Nephron progenitor cell (in vitro differentiated cells): Measurements from ENCODE around the gene GCK.

Experiments used
- DNase-seq: peaks from one replicate; pipeline ENCODE4 v3.0.0; 2021
- H3K27ac Mint-ChIP-seq: 2 replicates; pipeline ENCODE4 v1.8.0; 2021; ENCODE audit warnings: mild to moderate bottlenecking, moderate library complexity, mixed read lengths
- H3K27me3 Mint-ChIP-seq: 2 replicates; pipeline ENCODE4 v1.8.0; 2021; ENCODE audit warnings: mild to moderate bottlenecking, low read depth, mixed read lengths; ENCODE audit not compliant: poor library complexity
- H3K36me3 Mint-ChIP-seq: 2 replicates; pipeline ENCODE4 v1.8.0; 2021; ENCODE audit warnings: low read depth, mixed read lengths
- H3K4me1 Mint-ChIP-seq: 2 replicates; pipeline ENCODE4 v1.8.0; 2021; ENCODE audit warnings: mixed read lengths
- H3K4me3 Mint-ChIP-seq: 2 replicates; pipeline ENCODE4 v1.8.0; 2021; ENCODE audit warnings: mild to moderate bottlenecking, moderate library complexity, mixed read lengths
- H3K9me3 Mint-ChIP-seq: 2 replicates; pipeline ENCODE4 v1.8.0; 2021; ENCODE audit warnings: mild to moderate bottlenecking, moderate library complexity, mixed read lengths
- TF ChIP-seq, protein P1 (sequence below): fragments of 200-600 bp; sonication (generic); IDR thresholded peaks from 2 replicates; pipeline ENCODE4 v1.5.0; 2021; ENCODE audit warnings: antibody characterized with exemption

GCK gene

DNA sequence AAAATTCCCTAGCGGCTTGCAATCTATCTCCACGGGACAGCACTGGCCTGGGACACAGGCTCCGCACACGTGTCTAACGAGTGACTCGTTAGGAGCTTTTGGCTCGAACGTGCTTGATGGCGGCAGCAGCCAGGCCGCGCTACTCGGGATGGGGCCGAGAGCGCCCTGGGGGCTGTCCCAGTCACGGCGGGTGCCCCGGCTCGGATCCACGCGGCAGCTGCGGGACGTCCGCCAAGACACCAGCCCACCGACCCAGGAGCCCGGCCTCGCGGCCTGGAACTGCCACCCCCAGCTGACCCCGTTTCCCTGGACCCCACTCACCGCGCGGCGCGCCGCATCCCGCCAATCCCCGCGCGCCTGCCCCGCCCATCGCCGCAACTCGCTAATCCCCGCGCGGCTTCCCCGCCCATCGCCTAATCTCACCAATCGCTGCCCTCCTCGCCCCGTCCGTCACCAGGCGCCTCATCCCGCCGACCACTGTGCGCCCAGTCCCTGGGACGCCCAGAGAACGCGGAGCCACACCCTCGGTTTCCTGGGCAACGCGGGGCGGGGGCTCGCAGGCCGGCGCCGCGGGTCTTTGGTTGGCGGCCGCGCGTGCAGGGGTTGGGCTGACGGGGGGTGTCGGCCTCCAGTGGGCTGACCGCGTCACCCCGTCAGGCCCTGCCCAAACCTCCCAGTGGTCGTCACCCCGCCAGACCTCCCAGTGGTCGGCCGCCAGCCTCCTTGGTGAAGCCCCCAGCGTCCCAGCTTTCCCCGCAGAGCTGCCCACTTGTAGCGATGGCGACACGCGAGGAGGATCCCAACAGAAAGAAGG is 65.8 kb downstream of the GCK start, which contains the start of gene POLD2:
Gene POLD2, minus strand, starts transcription at position 359 of the 814 bp plus-strand sequence. CDS start 1,495 bp downstream, outside the sequence.
- peaks cover 34% of the 10 kb centered on the region for H3K36me3 Mint-ChIP-seq
- DNase-seq: peak; percentile 99
- peaks cover 41% of the 10 kb centered on the region for H3K4me1 Mint-ChIP-seq
- TF ChIP-seq, protein P1, sequence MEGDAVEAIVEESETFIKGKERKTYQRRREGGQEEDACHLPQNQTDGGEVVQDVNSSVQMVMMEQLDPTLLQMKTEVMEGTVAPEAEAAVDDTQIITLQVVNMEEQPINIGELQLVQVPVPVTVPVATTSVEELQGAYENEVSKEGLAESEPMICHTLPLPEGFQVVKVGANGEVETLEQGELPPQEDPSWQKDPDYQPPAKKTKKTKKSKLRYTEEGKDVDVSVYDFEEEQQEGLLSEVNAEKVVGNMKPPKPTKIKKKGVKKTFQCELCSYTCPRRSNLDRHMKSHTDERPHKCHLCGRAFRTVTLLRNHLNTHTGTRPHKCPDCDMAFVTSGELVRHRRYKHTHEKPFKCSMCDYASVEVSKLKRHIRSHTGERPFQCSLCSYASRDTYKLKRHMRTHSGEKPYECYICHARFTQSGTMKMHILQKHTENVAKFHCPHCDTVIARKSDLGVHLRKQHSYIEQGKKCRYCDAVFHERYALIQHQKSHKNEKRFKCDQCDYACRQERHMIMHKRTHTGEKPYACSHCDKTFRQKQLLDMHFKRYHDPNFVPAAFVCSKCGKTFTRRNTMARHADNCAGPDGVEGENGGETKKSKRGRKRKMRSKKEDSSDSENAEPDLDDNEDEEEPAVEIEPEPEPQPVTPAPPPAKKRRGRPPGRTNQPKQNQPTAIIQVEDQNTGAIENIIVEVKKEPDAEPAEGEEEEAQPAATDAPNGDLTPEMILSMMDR: no peak
- H3K27me3 Mint-ChIP-seq: peaks cover 23% of the 10 kb centered on the region
- H3K4me3 Mint-ChIP-seq: peak within 1 kb of the TSS; percentile 89
- peaks cover 29% of the 10 kb centered on the region for H3K9me3 Mint-ChIP-seq
- peak within 1 kb of the TSS; percentile 13 for H3K27ac Mint-ChIP-seq

DNA sequence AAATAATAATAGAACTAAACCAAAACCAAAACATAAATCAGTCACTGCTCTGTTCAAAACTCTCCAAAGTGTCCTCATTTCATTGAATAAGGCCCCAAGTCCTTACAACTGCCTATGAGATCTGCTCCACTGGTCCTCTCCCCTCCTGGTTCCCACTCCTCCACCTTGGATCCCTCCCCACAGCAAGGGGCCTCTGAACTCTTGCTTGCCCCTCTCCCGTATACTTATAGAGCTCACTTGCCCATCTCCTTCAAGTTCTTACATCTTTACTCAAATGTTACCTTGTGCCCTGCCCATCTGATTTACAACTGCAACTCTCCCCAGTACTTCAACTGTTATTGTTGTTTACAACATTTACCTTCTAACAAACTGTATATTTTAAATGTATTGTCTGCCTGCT is 66.7 kb downstream of the GCK start:
- H3K27me3 Mint-ChIP-seq: peaks cover 16% of the 10 kb centered on the region
- peaks cover 23% of the 10 kb centered on the region for H3K9me3 Mint-ChIP-seq
- no peak for DNase-seq
- TF ChIP-seq, protein P1: no peak
- peaks cover 41% of the 10 kb centered on the region for H3K4me1 Mint-ChIP-seq
- H3K27ac Mint-ChIP-seq: peak overlapping the region; percentile 13
- H3K4me3 Mint-ChIP-seq: peak overlapping the region; percentile 89
- H3K36me3 Mint-ChIP-seq: peaks cover 40% of the 10 kb centered on the region

DNA sequence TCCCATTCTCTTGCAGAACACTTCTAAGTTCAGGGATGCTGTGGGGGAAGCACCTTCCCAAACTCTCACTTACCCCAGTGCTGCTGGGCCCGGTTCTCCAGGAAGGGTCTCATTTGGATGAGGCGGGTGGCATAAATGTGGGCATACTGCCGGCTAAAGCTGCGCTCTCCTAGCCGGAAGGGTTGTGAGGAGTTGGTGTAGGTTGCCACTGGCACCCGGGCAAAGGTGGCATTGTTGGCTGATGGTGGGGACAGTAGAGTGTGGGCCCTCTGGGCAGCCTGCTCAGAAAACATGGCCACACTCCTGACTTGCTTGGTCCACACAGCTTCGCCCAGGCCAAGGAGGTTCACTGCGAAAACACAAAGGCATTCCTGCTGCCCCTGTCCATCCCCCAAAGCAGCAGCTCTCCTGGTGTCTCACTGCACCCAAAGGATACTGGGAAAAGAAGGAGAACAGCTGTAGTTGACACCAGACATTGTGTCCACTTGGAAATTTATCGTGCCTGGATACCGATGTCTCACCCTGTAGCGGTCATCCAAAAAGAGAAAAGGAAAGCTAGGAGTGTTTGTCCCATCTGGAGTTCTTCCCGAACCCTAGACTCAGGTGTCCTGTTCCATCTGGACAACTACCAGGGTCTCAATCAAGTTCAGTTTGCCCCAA is 67.3 kb downstream of the GCK start:
- TF ChIP-seq, protein P1: no peak

DNA sequence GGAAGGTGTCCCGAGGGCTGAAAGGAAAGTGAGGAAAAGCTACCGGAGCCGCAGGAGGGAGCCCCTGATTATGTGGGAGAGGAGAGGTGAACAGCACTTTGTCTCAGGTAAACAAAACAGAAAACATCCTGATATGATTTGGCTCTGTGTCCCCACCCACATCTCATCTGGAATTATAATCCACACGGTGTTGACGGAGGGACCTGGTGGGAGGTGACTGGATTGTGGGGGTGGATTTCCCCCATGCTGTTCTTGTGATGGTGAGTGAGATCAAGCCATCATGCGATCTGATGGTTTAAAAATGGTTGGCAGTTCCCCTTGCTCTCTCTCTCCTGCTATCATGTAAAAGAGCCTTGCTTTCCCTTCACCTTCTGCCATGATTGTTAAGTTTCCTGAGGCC is 68.8 kb downstream of the GCK start:
- H3K4me1 Mint-ChIP-seq: peaks cover 40% of the 10 kb centered on the region
- peaks cover 6% of the 10 kb centered on the region for H3K9me3 Mint-ChIP-seq
- peak overlapping the region; percentile 47 for H3K4me3 Mint-ChIP-seq
- peaks cover 35% of the 10 kb centered on the region for H3K36me3 Mint-ChIP-seq
- H3K27ac Mint-ChIP-seq: peak overlapping the region; percentile 78
- no peaks in the 10 kb centered on the region for H3K27me3 Mint-ChIP-seq
- TF ChIP-seq, protein P1: no peak
- DNase-seq: no peak

More for the DNA sequence above, 67.3 kb downstream of the GCK start:
- Mint-ChIP-seq H3K4me1 (peaks cover 41% of the 10 kb centered on the region), H3K4me3 (peak overlapping the region; percentile 89), H3K9me3 (peaks cover 17% of the 10 kb centered on the region), H3K36me3 (peaks cover 39% of the 10 kb centered on the region), H3K27ac (no peak overlapping the region), H3K27me3 (peaks cover 10% of the 10 kb centered on the region)
- no peak for DNase-seq

DNA sequence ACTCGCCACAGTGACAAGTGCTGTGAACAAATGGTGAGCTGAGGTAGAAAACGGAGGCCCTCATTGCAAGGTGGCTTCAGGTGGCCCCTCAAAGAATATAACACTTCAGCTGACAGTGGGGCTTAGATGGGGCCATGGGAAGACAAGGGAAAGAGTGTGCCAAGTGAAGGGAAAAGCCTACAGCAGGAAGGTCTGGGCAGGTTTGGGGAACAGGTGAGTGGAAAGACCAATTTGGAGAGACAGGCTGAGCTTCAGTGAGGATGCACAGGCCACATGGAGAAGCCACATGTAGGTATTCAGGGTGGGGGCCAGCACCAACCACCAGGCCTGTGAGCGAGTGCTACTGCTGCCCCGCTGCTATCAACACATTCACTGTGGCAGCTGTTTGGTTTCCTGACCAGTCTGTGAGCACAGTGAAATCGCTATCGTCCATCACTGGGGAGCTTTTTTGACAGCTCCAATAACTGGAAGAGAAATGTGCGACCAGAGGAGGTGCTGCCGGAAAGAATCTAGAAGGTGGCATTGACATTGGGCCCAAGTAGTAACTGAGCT is 69.3 kb downstream of the GCK start:
- no peaks in the 10 kb centered on the region for H3K27me3 Mint-ChIP-seq
- peak overlapping the region; percentile 47 for H3K4me3 Mint-ChIP-seq
- peaks cover under 1% of the 10 kb centered on the region for H3K9me3 Mint-ChIP-seq
- TF ChIP-seq, protein P1: no peak
- peaks cover 37% of the 10 kb centered on the region for H3K4me1 Mint-ChIP-seq
- no peak for DNase-seq
- peaks cover 35% of the 10 kb centered on the region for H3K36me3 Mint-ChIP-seq
- H3K27ac Mint-ChIP-seq: peak overlapping the region; percentile 78
